Activated CD4-positive, alpha-beta T cell treated with anti-CD3 and anti-CD28 coated beads for 4 hours (primary cell): ENCODE data around the gene ZMIZ1.
A peak's percentile ranks its signal among the peaks of the same experiment; 100 is the strongest.

Experiments used
- DNase-seq, 2 donors: peaks; one replicate each; pipeline ENCODE4 v3.0.0-alpha.2; 2020

The ZMIZ1 gene

DNA sequence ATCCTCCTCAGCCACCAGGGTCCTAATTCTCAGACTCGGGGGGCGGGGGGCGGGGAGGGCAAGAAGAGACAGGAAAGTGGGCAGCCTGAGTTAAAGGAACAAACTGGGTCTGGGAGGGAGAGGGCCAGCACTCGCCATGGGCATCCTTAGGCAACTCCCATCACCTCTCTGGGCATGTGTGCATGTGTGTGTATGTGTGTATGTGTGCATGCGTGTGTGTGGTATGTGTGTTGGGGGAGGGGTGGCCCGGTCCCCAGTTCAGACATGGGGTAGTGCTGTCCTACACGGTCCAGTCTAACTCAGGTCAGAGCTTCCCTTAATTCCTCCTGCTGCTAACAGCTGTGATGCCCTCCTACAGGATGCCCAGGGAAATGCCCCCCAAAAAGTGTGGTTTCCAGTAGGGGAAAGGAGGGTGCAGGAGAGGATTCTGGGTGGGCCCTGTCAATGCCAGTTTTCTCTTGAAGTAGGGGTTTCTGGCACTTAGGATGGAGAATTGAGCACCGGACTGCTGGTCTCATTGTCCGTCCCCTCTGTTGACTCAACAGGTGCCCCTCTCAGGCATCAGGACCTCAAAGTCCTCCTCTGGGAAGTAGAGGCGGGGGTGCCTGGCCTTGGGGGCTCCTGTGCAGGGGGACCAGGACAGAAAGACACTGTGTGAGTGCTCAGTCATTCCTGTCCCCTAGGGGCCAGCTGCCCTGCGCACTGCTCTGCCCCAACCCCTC, 15.1 kb upstream of the ZMIZ1 start:
- no peak for DNase-seq

DNA sequence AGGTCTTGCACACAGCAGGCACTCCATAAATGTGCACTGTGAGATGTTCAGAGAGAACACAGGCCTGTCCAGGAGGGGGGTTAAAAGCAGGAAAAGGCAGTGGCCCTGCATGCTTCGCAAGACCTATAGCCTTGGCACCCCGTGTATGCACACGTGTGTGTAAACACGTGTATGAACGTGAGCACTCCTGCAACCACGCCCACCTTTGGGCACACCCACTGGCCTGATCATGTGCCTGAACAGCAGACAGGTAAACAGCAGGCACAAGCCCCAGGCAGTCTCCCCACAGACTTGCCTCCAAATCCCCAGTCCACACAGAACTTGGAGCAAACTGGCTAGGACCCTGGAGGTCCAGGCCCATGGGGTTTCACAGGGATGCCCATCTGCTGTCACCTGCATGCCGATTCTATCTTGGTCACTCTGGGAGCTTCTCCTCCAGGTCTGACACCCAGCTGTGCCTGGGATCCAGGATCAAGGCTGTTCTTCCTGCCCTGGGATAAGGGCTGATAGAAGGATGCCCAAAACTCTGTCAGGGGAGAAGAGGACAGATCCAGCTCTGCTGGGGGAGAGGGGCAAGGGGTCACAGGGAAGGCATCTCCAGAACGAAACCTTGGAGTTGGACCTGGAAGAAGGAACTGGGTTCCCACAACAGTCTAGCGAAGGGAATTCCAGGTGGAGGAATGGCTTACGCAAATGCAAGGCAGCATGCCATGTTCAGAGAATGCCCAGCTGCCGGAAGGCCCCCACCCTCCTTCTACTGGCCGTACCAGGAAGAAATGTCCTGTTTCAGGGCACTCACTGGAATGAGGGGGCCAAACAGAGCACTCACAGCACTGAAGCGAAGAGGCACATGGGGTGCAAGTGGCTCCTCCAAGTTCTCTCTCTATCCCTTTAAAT, 14.3 kb upstream of the ZMIZ1 start:
- no peak for DNase-seq

DNA sequence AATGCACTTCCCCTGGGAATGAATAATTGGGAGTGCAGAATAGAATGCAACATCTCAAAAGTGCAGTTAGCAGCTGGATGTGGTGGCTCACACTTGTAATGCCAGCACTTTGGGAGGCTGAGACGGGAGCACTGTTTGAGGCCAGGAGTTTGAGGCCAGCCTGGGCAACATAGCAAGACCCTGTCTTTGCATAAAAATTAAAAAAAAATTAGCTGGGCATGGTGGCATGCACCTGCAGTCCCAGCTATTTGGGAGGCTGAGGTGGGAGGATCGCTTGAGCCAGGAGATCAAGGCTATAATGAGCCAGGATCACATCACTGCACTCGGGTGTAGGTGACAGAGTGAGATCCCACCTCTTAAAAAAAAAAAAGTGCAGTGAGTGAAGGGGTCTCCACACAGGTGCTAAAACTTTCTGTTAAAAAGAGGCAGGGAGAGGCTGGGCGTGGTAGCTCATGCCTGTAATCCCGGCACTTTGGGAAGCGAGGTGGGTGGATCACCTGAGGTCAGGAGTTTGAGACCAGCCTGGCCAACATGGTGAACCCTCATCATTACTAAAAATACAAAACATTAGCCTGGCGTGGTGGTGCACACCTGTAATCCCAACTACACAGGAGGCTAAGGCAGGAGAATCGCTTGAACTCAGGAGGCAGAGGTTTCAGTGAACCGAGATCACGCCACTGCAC, 13.5 kb upstream of the ZMIZ1 start:
- DNase-seq, result no peak

DNA sequence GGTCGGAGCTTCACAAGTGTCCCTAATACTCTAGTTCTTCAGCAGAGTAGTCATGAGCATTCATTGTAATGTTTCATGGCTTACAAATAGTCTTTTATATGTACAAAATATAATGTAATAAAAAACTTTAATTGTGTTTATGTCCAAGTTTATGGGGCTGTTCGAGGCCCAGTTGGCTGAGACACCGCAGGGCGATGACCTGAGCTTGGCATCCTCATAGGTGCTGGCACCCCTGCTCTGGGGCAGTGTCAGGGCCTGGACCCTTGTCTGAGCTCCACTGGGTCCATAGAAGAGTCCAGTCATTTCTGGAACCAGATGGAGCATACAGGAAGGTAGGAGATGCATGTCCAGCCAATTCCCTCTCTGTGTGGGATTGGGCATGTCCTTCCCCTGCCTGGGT, 12.9 kb upstream of the ZMIZ1 start:
- DNase-seq, result no peak

DNA sequence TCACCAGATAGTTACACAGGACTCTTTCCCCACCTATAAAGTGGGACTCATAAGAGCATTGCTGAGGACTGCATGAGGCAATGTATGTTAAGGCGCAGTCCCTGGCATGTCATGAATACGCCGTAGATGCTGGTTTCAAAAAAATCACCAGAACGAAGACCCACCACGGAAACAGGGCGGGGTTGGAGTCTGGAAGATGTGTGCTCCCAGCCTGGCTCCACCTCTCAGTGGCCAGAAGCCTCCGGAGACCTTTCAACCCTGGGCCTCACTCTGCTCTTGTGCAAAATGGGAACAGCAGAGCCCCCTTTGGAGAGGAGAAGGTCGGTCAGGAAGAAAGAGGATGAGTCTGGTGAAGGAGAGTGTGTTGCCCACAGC, 12.4 kb upstream of the ZMIZ1 start:
- DNase-seq, result no peak

DNA sequence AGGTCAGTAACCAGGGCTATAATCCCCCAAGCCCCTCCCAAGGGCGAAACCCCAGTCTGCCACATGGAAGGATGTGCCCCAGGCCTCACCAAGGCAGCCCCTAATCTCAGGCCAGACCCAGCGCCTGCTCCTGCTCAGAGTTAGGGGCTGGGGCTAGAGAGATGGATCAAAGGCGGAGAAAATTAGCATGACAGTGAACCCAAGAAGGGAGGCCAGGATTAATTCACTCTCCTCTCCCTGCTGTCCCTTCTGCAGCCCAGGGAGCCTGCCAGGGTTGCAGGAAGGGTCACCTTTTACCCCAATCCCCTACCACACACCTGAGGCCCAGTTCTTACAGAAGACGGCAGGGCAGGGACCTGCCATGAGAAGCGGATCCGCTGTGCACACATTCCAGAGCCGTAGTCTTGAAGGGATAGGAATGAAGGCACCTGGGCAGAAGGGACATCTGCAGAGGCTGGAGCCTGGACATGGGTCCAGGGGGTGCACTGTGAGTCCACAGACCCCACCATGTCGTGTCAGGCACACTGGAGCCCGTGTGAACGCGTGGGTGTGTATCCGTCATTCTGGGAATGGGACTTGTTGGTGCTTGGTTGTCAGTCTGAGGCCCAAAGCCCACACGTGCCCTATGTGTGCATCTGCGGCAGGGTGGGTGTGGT, 11.9 kb upstream of the ZMIZ1 start:
- no peak for DNase-seq

DNA sequence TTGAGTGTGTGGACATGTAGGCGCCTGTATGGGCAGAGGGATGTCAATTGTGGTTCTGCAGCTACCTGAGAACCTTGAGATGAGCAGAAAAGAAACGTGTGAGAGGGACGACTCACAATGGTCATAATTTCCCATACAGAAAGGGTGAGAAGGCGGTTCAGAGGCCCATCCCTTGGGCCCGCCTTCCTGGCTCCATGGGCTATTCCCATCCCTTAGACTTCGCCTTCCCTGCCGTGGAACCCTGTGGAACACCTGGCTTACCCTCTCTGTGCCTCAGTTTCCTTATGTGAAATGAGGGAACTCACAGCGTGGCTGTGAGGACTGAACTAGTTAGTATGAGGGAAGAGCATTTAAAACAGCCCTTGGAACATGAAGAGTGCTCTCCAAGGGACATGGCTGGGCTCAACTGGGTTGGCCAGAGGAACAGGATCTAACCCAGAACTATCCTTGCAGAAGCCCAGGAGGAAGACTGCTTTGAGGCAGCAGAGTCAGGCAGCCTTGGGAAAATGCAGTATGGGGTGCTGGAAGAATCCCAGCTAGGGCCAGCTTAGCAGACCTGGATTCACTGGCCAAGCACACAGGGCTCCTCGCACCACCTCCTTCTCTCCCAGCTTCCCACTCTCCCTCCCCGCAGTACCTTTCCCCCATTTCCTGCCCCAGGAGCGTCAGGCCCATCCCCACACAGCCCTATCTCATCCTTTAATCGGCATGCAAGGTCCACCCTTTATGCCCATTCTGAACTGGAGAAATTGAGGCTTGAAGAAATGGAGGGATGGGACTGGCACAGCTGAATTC, 11.1 kb upstream of the ZMIZ1 start:
- DNase-seq, result no peak

DNA sequence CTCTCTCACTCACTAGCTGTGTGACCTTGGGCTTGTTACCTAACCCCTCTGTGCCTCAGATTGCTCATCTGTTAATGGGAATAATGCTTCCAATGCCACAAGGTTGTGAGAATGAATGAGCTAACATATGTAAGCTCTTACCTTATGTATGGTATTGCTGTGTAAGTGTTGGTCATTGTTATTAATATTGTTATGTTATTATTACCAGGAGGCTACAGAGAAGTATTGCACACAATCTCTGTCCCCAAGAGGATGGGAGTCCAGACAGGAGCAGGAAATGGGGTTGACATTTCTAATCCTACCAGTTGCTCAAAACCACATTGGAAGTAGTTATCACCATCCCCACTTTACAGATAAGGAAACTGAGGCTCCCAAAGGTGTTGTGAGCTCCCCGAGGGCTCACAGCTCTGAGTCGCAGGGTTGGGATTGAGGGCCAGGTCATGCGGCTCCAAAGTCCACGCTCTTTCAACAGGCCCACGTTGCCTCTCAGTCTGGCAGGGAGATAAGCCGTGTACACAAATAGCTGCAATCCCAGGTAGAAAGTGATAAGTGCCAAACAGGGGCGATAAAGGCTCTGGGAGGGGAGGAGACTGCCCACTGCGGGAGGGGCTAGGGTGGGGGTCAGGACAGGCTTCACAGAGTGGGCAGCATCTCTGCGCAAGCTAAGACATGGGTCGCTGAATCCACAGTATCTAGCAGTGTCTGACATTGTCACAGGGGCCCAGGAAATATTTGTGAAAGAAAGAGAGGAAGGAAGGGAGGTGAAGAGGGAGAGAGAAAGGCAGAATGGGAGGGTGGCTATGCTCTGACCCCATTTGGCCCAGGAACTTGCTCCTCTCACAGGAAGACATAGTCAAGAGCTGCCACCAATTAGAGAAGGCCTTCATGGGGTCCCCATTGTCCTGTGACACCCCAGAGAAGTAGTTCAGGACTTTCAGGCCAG, 9.6 kb upstream of the ZMIZ1 start:
- no peak for DNase-seq

DNA sequence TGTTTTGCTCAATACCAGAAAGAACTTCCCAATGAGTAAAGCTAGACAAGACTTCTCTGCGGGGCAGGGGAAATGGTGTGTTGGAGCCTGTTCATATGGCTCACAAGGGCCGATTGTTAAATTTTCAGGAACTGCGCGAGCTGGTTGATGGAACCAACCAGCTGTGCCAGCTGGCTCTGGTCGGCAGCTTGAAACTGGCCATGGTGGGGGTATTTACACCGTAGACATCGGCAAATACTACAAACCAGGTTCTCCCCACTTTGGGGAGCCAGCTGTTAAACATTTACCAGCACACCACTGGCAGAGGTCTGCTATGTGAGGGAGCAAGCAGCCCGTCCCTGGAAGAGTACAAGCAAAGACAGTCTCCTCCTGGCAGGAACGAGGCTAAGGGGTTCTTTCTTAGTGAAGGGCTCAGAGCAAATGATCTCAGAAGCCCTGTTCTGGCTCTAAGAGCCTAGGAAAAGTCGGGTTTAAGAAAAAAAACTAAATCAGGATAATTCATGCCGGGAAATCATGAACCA, 8.8 kb upstream of the ZMIZ1 start:
- DNase-seq, result no peak

DNA sequence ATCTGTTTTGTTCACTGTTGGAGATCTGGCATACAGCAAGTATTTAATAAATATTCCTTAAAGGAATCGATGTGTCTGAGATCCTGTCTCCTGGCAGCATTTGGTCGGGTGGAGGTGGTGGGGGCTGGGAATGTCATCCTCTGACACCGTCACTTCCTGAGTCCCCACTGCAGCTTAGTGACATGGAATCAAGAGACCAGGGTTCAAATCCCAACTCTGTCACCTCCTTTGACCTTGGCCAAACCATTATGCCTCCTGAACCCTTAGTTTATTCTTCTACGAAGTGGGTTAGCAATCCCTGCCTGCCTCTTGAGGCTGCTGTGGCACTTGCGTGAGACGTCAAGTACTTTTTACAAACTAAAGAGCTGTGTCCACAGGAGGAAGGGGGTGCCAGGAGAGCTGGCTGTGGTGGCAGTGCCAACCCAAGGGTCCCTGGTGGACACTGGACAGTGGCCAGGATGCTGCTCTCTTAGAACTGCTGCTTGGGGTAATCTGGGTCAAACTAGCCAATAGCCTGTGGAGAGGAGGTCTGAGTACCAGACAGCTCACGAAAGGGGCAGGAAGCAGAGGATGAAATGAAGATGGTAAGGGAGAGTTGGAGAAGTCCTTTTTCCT, 8.0 kb upstream of the ZMIZ1 start:
- DNase-seq, result no peak

DNA sequence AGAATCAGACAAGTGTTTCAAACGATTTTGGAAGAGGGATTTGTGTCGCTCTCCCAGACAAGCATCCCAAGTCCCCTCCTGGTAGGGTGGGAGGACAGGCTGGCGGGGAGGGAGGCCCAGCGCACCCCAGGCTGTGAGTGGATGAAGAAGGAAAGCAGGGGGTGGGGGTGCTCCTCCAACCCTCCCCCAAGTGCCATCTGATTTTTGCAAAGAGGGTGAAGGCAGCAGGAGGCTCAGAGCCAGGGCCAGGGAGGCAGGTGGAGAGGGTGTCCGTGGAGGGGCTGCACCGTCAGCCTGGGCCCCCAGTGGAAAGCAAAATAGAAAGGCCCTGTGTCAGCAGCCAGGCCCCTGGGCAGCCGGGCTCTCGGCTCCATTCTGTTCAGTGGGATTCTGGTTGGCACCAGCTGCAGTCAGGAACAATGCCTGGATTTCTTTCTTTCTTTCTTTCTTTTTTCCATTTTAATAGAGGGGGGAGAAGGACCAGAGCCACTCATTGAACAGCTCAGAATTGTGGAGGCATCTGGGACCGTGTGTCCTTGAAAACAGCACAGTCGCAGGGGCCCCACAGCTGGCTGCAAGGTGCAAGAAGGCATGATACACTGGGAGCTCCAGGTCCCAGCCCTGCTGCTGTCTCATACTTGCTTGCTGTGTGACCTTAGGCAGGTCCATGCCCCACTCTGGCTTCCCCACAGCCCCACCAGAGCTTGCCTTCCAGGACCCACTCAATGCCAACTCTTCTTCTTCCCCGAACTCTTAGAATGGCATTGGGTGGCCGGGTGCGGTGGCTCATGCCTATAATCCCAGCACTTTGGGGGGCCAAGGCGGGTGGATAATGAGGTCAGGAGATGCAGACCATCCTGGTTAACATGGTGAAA, 7.1 kb upstream of the ZMIZ1 start:
- DNase-seq, result no peak

DNA sequence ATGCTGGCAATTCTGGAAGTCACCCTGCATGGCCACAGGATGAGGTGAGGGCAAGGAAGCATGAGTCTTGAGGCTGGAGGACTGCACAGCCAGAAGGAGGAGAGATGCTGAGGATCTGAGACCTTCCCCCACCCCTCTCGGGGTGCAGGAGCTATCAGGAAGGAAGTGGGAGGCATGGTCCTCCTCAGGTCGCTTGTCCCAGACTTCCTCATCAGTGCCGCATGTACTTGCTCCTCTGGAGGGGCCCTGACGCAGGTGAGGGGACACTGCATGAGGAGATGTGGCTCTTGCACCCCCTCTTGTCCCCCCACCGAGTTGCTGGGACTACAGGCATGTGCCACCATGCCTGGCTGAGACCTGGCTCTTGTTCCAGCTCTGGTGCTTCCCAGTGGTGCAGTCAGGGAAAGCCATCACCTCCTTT, 5.7 kb upstream of the ZMIZ1 start:
- DNase-seq, result no peak

DNA sequence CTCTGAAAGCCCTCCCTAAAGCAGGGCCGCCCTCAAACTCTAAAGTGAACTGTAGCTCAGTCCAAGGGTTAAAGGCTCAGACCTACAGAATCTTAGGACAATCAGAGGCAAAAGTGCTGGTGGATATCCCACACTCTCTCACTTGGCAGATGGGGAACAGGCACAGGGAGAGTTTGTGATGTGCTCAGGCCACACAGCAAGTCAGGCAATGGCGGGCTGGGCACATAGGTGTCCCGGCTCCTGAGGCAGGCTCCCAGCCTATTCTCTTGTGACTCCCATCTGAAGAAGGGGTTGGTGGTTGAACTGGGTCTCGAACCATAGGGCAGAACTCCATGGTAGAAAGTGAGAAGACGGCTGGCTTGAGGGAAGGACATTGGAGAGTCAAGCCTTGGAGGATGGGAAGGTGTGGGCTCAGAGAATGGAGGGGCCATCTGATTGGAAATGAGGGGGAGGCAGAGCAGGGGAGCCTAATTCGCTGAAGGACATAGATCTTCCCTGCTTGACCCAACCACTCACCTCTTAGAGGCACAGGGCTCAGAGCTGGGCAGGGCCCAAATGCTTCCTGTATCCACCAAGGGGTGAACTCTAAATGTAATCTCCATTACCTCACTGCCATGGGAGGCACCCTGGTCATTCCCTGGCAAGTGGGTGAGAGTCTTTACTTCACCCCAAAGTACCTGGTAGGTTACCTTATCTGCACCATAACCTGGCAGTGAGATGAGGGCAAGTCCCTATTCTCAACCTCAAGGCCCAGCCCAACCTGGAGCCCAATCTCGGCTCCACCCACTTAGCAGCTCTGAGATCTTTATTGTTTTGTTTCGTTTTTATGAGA, 4.9 kb upstream of the ZMIZ1 start:
- DNase-seq, result no peak

DNA sequence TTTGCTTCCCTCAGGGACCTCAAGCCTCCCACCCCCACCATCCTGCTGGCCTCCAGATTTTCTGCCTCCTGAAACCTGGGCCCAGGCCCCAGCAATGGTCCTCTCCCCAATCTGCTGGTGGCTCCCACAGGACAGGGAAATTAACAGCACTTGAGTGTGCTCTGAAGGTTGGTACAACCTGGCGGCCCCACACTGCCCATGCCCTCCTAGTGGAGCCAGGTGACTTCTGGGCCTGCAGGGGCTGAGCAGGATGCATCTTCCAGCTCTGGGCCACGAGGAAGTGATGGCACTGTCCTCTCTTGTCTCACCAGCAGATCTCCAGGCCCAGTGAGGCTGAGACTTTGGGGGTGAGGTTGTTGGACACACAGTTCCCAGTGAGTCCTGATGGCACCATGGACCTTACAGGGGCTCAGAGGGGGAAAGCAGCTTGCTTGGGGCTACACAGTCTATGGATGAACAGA, 3.6 kb upstream of the ZMIZ1 start:
- no peak for DNase-seq

DNA sequence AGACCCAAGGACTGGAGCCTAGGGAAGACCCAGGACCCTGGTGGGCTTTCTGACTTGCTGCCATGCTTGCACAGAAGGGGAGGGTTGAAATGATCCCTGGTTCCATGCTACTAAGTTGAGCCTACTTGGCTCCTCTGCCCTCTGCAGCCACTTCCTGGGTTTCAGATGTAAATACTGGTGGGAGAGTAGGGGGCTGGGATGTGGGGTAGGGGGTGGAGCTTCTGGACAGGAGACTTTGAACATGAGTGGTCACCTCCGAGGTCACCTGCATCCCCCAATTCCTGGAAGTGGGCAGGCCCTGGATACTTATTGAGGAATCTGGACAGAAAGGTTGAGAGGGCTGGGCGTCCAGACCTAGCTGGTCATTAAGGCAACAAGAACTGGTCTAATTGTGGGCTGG, 2.9 kb upstream of the ZMIZ1 start:
- DNase-seq, result no peak

DNA sequence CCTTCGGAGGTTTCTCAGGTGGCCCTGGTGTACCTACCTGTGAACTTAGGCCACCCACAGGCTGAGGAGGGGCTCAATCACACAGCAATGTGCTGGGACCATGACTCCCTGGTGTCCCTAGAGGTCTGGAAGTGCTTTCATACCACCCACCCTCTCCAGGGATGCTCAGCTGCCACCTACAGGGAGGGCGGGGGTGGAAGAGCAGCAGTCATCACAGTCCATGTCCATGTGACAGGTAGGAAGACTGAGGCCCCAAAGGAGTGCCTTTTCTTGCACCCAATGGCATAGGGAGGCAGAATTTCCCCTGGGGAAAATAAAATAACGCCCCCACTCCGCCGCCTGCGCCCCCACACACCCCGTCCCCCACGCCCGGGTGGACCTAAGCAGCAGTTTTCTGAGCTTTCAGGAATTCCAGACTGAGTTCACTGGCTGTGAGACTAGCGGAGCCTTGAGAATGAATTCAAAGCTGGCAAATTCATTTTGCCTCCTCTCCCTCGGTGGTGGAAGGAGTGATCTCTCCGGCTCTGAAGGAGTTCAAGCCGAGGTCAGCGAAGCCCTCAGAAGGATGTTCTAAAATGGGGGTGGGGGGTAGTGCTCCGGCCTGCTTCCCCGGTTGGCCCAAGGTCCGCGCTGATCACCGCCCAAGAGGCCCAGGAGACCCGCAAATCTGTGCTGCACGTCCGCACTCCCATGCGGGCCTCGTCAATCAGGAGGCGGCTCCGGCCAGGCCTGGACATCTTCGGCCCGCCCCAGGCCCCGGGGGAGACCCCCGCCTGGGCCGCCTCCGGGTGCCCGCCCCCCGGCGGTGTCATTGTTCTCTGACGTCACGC, 2.1 kb upstream of the ZMIZ1 start:
- peak in 1 of 2 donors; percentile 34 for DNase-seq
